Epithelial cell of esophagus (primary cell): ENCODE data around the gene DDX19B.
"Not testable (repeated sequence)": the region's sequence is repeated elsewhere in the genome, so short reads cannot be mapped to it uniquely, and the experiment has no call there.

Experiments used
- DNase-seq: peaks from one replicate; pipeline ENCODE4 v3.0.0; 2010; ENCODE audit warnings: low read depth
- H3K4me3 ChIP-seq: 2 replicates; pipeline ENCODE4 v1.5.1; 2011; ENCODE audit warnings: mild to moderate bottlenecking, low read length, control low read depth
- TF ChIP-seq, protein P1 (sequence below): IDR thresholded peaks from 2 replicates; pipeline ENCODE4 v1.5.1; 2011; ENCODE audit warnings: low read depth, mild to moderate bottlenecking, low read length, control low read depth, inconsistent platforms; ENCODE audit not compliant: insufficient read depth; ENCODE audit errors: missing control alignments

DDX19B gene

GRCh38 chr16:70306880-70307279 is 7.9 kb downstream of the DDX19B start:
- H3K4me3 ChIP-seq = no peak overlapping the region
- no peak for DNase-seq
- TF ChIP-seq, protein P1, sequence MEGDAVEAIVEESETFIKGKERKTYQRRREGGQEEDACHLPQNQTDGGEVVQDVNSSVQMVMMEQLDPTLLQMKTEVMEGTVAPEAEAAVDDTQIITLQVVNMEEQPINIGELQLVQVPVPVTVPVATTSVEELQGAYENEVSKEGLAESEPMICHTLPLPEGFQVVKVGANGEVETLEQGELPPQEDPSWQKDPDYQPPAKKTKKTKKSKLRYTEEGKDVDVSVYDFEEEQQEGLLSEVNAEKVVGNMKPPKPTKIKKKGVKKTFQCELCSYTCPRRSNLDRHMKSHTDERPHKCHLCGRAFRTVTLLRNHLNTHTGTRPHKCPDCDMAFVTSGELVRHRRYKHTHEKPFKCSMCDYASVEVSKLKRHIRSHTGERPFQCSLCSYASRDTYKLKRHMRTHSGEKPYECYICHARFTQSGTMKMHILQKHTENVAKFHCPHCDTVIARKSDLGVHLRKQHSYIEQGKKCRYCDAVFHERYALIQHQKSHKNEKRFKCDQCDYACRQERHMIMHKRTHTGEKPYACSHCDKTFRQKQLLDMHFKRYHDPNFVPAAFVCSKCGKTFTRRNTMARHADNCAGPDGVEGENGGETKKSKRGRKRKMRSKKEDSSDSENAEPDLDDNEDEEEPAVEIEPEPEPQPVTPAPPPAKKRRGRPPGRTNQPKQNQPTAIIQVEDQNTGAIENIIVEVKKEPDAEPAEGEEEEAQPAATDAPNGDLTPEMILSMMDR = no peak

DNA sequence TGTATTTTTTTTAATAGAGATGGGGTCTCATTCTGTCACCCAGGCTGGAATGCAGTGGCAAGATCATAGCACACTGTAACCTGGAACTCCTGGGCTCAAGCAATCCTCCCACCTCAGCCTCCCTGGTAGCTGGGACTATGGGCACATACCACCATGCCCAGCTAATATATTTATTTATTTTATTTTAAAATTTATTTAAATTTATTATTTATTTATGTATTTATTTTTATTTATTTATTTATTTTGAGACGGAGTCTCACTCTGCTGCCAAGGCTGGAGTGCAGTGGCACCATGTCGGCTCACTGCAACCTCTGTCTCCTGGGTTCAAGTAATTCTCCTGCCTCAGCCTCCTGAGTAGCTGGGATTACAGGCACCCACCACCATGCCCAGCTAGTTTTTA is 8.7 kb downstream of the DDX19B start:
- H3K4me3 ChIP-seq, DNase-seq: not testable (repeated sequence)

DNA sequence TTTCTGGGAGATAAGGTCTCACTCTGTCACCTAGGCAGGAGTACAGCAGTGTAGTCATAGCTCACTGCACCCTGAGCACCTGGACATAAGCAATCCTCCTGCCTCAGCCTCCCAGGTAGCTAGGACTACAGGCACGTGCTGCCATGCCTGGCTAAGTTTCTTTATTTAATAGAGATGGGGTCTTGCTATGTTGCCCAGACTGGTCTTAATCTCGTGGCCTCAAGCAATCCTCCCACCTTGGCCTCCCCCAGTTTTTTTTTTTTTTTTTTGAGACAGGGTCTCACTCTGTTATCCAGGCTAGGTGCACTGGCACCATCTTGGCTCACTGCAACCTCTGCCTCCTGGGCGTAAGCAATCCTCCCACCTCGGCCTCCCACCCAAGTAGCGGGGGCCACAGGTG is 21.1 kb downstream of the DDX19B start:
- TF ChIP-seq, protein P1 = no peak
- no peak overlapping the region for H3K4me3 ChIP-seq
- no peak for DNase-seq

GRCh38 chr16:70324998-70325747 is 26.2 kb downstream of the DDX19B start:
- DNase-seq = no peak
- TF ChIP-seq, protein P1 = no peak
- H3K4me3 ChIP-seq = no peak overlapping the region

GRCh38 chr16:70331091-70331490 is 32.1 kb downstream of the DDX19B start:
- H3K4me3 ChIP-seq = no peak overlapping the region
- no peak for DNase-seq
- TF ChIP-seq, protein P1 = no peak

DNA sequence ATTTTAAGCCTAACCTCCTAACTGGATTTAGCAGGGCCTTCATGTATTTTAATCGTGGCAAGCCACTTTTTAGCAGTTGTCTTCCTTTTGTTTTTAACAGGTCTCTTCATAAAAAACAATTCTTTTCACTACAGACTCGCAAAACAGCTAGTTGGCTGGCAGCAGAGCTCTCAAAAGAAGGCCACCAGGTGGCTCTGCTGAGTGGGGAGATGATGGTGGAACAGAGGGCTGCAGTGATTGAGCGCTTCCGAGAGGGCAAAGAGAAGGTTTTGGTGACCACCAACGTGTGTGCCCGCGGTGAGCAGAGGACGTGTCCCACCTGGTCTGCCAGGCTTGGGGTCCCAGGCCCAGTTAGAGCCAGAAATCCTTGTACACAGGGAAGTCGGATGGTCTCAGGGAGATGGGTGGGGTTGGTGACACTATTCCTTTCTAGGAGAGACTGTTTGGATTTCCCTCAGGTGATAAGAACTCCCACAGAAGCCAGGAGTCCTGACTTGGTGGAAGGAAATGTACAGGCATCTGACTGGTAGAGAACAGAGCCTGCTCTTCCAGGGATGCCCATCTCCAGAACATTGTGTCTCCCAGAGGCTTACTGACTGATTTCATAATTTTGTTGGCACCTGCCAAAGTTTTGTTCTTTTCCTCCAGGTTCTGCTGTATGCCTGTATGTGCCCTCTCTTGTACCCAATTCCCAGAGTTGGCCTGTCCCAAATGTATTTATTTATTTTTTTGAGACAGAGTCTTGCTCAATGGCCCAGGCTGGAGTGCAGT is 32.8 kb downstream of the DDX19B start:
- no peak overlapping the region for H3K4me3 ChIP-seq
- DNase-seq = peak; percentile 18
- TF ChIP-seq, protein P1 = peak; percentile 63

GRCh38 chr16:70332728-70333127 is 33.7 kb downstream of the DDX19B start:
- H3K4me3 ChIP-seq = not testable (repeated sequence)
- DNase-seq = peak; percentile 14

GRCh38 chr16:70337814-70338213 is 38.8 kb downstream of the DDX19B start:
- no peak for DNase-seq

More at GRCh38 chr16:70337814-70338213, 38.8 kb downstream of the DDX19B start:
- TF ChIP-seq, protein P1 = no peak
- H3K4me3 ChIP-seq = no peak overlapping the region
